SK-N-MC (cell line): ENCODE results near the gene ZNF282.

Experiments
- EZH2 ChIP-seq: fragments of 200-600 bp; sonication (generic); IDR thresholded peaks from one replicate; pipeline ENCODE4 v1.6.1; 2017; ENCODE audit warnings: antibody characterized with exemption
- FOXP2 ChIP-seq: optimal IDR thresholded peaks from 2 replicates; pipeline ENCODE3; 2011; ENCODE audit warnings: mild to moderate bottlenecking, moderate library complexity; ENCODE audit not compliant: insufficient read depth; ENCODE audit errors: extremely low read length, control extremely low read depth
- POLR2AphosphoS5 ChIP-seq: IDR thresholded peaks from 2 replicates; pipeline ENCODE4 v1.6.1; 2012; ENCODE audit warnings: mild to moderate bottlenecking, low read depth, low read length, borderline replicate concordance

GRCh38 chr7:149198161-149198816, 2.9 kb downstream of the ZNF282 start:
- TF ChIP-seq POLR2AphosphoS5 (no peak), EZH2 (no peak), FOXP2 (no peak)
